Suprapubic skin (tissue), 4 donors: Measurements from ENCODE around the gene PHACTR4.

ENCODE experiments used
- POLR2A ChIP-seq, 2 donors: fragments of 450-650 bp; IDR thresholded peaks; one replicate each; pipeline ENCODE4 v1.6.1; 2017; ENCODE audit warnings: antibody characterized with exemption in 2 of 2, mild to moderate bottlenecking in 2 of 2, moderate library complexity in 2 of 2
- POLR2AphosphoS5 ChIP-seq, 3 donors: sonication (generic); formaldehyde crosslinking; IDR thresholded peaks; one replicate each; pipeline ENCODE4 v1.6.1; 2017; ENCODE audit warnings: antibody characterized with exemption in 3 of 3
- TF ChIP-seq, protein P1 (sequence below), 2 donors: fragments of 200-600 bp in 1 of 2; fragments of 450-650 bp in 1 of 2; sonication (generic) in 1 of 2; IDR thresholded peaks; one replicate each; pipeline ENCODE4 v1.5.1; 2016 to 2019; ENCODE audit warnings: antibody characterized with exemption in 2 of 2, mild to moderate bottlenecking in 1 of 2, moderate library complexity in 1 of 2

DNA sequence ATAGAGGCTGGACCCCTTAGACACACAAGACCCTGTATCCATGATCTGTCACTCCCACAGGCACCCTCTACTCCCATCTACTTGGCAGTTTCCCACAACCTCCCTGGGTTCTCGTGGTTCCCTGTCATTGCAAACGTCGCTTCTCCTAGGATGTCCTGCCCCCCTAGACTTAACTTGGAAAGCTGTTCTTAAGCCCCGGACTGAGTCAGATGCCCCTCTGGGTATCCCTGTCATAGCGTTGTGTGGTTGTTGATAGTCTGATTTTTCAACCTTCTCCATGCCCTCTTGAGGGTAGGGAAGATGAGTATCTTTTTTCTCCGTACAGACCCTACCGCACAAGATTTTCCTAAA lies 148.1 kb downstream of the PHACTR4 start:
- TF ChIP-seq POLR2AphosphoS5 (IDR thresholded peaks at IDR 0.05) (no peak), POLR2A (IDR thresholded peaks at IDR 0.05) (no peak)
- TF ChIP-seq, protein P1, sequence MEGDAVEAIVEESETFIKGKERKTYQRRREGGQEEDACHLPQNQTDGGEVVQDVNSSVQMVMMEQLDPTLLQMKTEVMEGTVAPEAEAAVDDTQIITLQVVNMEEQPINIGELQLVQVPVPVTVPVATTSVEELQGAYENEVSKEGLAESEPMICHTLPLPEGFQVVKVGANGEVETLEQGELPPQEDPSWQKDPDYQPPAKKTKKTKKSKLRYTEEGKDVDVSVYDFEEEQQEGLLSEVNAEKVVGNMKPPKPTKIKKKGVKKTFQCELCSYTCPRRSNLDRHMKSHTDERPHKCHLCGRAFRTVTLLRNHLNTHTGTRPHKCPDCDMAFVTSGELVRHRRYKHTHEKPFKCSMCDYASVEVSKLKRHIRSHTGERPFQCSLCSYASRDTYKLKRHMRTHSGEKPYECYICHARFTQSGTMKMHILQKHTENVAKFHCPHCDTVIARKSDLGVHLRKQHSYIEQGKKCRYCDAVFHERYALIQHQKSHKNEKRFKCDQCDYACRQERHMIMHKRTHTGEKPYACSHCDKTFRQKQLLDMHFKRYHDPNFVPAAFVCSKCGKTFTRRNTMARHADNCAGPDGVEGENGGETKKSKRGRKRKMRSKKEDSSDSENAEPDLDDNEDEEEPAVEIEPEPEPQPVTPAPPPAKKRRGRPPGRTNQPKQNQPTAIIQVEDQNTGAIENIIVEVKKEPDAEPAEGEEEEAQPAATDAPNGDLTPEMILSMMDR (IDR thresholded peaks at IDR 0.05): no peak
